KBM-7 (cell line): ENCODE data around the gene BBS10.
"Not testable (repeated sequence)": the region's sequence is repeated elsewhere in the genome, so short reads cannot be mapped to it uniquely, and the experiment has no call there.

ENCODE experiments used
- DNase-seq: peaks from one replicate; pipeline ENCODE4 v3.0.0-alpha.2; 2015
- in situ Hi-C: fragments of 300-500 bp; cut with MboI; formaldehyde crosslinking; loops from 2 replicates; pipeline ENCODE4 v1.14.3; 2020; ENCODE audit warnings: low sequenced_read_pairs, low pct_unique_long_range_greater_than_20kb, mixed read lengths

The BBS10 gene

GRCh38 chr12:76340680-76341435 lies 7.4 kb downstream of the BBS10 start:
- no peak for DNase-seq
- in situ Hi-C loops, result loop anchor here (25.0 kb wide), 1 partner anchor 804 kb away; no protein-coding TSS in a partner anchor

- in situ Hi-C loops, result loop anchor here (25.0 kb wide), 1 partner anchor 800 kb away; no protein-coding TSS in a partner anchor
- no peak for DNase-seq
Measured at GRCh38 chr12:76337583-76337982, 10.6 kb downstream of the BBS10 start.

GRCh38 chr12:76332606-76333005 lies 15.6 kb downstream of the BBS10 start:
- DNase-seq, result no peak
- in situ Hi-C loops, result loop anchor here (25.0 kb wide), 1 partner anchor 795 kb away; no protein-coding TSS in a partner anchor

GRCh38 chr12:76329606-76330005 lies 18.6 kb downstream of the BBS10 start:
- DNase-seq, result no peak
- in situ Hi-C loops, result loop anchor here (25.0 kb wide), 1 partner anchor 792 kb away; no protein-coding TSS in a partner anchor

GRCh38 chr12:76329159-76329558 lies 19.1 kb downstream of the BBS10 start:
- no peak for DNase-seq

GRCh38 chr12:76319595-76320319 lies 28.5 kb downstream of the BBS10 start:
- in situ Hi-C loops, DNase-seq: not testable (repeated sequence)

More at GRCh38 chr12:76329159-76329558, 19.1 kb downstream of the BBS10 start:
- in situ Hi-C loops, result loop anchor here (25.0 kb wide), 1 partner anchor 792 kb away; no protein-coding TSS in a partner anchor

- in situ Hi-C loops, result no loop called here
- DNase-seq, result no peak
Measured at GRCh38 chr12:76318773-76319594, 29.2 kb downstream of the BBS10 start.

GRCh38 chr12:76317976-76318375 lies 30.2 kb downstream of the BBS10 start:
- in situ Hi-C loops, result no loop called here
- no peak for DNase-seq

- in situ Hi-C loops, result no loop called here
- DNase-seq, result no peak
Measured at GRCh38 chr12:76316468-76316867, 31.7 kb downstream of the BBS10 start.

- in situ Hi-C loops, result no loop called here
- DNase-seq, result no peak
Measured at GRCh38 chr12:76313299-76313698, 34.9 kb downstream of the BBS10 start.

GRCh38 chr12:76312315-76312714 lies 35.9 kb downstream of the BBS10 start:
- DNase-seq, result no peak
- in situ Hi-C loops, result no loop called here

- DNase-seq, result no peak
- in situ Hi-C loops, result no loop called here
Measured at GRCh38 chr12:76311796-76312195, 36.4 kb downstream of the BBS10 start.

GRCh38 chr12:76310110-76310509 lies 38.1 kb downstream of the BBS10 start:
- no peak for DNase-seq
- in situ Hi-C loops, result no loop called here

GRCh38 chr12:76308866-76309265 lies 39.3 kb downstream of the BBS10 start:
- in situ Hi-C loops, result no loop called here
- no peak for DNase-seq

- in situ Hi-C loops, result no loop called here
- DNase-seq, result no peak
Measured at GRCh38 chr12:76307083-76307482, 41.1 kb downstream of the BBS10 start.

- in situ Hi-C loops, result no loop called here
- peak; percentile 19 for DNase-seq
Measured at GRCh38 chr12:76303989-76304460, 44.2 kb downstream of the BBS10 start.

GRCh38 chr12:76303365-76303764 lies 44.9 kb downstream of the BBS10 start:
- DNase-seq, result no peak
- in situ Hi-C loops, result no loop called here

GRCh38 chr12:76300297-76300665 lies 47.9 kb downstream of the BBS10 start:
- in situ Hi-C loops, result no loop called here
- DNase-seq, result no peak

GRCh38 chr12:76299536-76300296 lies 48.5 kb downstream of the BBS10 start:
- in situ Hi-C loops, result no loop called here

More at GRCh38 chr12:76299536-76300296, 48.5 kb downstream of the BBS10 start:
- no peak for DNase-seq
